Measurements from ENCODE around the gene KLHL30.

KLHL30 gene

GRCh38 chr2:238159661-238160205 is 21.3 kb downstream of the KLHL30 start:
- no peak overlapping the region for H3K4me3 ChIP-seq (ENCODE audit: low read depth, low read length)
- no peak for DNase-seq (ENCODE audit: low read depth)
- TF ChIP-seq, protein P1, sequence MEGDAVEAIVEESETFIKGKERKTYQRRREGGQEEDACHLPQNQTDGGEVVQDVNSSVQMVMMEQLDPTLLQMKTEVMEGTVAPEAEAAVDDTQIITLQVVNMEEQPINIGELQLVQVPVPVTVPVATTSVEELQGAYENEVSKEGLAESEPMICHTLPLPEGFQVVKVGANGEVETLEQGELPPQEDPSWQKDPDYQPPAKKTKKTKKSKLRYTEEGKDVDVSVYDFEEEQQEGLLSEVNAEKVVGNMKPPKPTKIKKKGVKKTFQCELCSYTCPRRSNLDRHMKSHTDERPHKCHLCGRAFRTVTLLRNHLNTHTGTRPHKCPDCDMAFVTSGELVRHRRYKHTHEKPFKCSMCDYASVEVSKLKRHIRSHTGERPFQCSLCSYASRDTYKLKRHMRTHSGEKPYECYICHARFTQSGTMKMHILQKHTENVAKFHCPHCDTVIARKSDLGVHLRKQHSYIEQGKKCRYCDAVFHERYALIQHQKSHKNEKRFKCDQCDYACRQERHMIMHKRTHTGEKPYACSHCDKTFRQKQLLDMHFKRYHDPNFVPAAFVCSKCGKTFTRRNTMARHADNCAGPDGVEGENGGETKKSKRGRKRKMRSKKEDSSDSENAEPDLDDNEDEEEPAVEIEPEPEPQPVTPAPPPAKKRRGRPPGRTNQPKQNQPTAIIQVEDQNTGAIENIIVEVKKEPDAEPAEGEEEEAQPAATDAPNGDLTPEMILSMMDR (conservative IDR thresholded peaks at IDR 0.05; ENCODE audit: low read depth, low read length) = no peak

- DNase-seq (ENCODE audit: low read depth) = no peak
- H3K4me3 ChIP-seq (ENCODE audit: low read depth, low read length) = no peak overlapping the region
- TF ChIP-seq, protein P1 (conservative IDR thresholded peaks at IDR 0.05; ENCODE audit: low read depth, low read length) = peak; percentile 30
Measured at GRCh38 chr2:238160206-238161129, 22.0 kb downstream of the KLHL30 start.

DNA sequence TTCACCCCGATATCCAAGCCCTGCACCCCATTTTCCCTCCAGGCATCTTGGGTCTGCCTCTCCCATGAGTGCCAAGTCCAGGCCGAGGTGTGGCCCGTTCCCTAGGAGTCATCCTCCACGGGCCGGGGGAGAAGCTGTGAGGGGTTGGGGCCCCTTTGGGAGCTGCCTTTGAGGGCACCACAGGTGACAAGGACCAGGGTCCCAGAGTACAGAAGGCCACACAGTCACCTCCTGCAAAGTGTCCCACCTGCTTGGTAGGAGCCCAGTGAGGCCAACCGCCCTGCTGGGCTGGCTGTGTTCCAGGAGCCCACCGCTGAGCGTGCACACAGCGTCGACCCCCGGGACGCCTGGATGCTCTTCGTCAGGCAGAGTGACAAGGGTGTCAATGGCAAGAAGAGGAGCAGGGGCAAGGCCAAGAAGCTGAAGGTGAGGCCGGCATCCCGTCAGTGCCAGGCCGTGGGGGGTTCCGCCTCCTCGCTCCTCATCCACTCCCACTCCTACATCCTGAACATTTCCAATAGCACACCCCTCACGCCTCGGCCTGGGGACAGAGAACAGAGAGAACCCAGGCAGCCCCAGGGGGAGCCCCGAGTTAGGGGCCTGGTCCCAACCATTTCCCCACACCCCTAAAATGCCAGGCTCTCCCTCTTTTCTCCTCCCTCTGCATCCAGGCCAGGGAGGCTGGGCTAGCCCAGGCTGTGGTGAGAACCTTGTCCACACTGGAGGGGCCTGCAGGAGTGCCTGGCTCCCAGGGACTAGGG is 23.0 kb downstream of the KLHL30 start:
- no peak for DNase-seq (ENCODE audit: low read depth)
- no peak overlapping the region for H3K4me3 ChIP-seq (ENCODE audit: low read depth, low read length)
- TF ChIP-seq, protein P1 (conservative IDR thresholded peaks at IDR 0.05; ENCODE audit: low read depth, low read length) = no peak

- TF ChIP-seq, protein P1 (conservative IDR thresholded peaks at IDR 0.05; ENCODE audit: low read depth, low read length) = no peak
Measured at GRCh38 chr2:238162251-238162845, 23.9 kb downstream of the KLHL30 start.

GRCh38 chr2:238162846-238163441 is 24.5 kb downstream of the KLHL30 start:
- TF ChIP-seq, protein P1 (conservative IDR thresholded peaks at IDR 0.05; ENCODE audit: low read depth, low read length) = no peak
- peak overlapping the region; percentile 40 for H3K4me3 ChIP-seq (ENCODE audit: low read depth, low read length)
- peak; percentile 47 for DNase-seq (ENCODE audit: low read depth)

More at GRCh38 chr2:238162251-238162845, 23.9 kb downstream of the KLHL30 start:
- DNase-seq (ENCODE audit: low read depth) = no peak
- no peak overlapping the region for H3K4me3 ChIP-seq (ENCODE audit: low read depth, low read length)

- DNase-seq (ENCODE audit: low read depth) = no peak
- H3K4me3 ChIP-seq (ENCODE audit: low read depth, low read length) = peak overlapping the region; percentile 40
- TF ChIP-seq, protein P1 (conservative IDR thresholded peaks at IDR 0.05; ENCODE audit: low read depth, low read length) = no peak
Measured at GRCh38 chr2:238163481-238164198, 25.2 kb downstream of the KLHL30 start.

All from choroid plexus epithelial cell (primary cell).